ENCODE measurements around the gene PTPRN2.

Gene PTPRN2

DNA sequence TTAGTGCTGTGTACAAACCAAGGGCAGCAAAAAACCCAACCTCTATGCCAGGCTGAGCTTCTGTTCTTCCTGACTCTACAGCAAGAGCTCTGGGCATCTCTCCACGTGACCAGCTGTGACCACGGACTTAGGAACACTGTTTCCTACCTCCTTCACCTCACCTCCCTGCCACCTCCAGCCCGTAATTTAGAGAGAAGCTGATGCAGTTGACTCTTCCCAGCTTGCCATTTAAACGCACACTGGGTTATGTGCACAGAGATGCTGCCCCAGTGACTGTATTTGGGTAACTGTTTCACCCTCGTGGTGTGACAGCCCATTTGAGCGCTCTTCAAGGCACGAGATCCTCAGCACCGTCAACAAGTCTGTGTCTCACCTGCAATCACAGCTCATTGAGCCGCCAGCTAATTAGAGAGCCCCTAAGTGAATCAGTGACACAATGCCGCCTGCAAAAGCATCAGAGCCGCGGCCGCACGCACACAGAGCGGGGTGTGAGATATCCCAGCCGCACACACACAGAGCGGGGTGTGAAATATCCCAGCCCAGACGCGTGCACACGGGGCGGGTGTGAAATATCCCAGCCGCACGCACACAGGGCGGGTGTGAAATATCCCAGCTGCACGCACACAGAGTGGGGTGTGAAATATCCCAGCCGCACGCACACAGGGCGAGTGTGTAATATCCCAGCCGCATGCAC lies 319.7 kb downstream of the PTPRN2 start:
- Histone ChIP-seq H4K91ac (ENCODE audit: low read depth, low read length, poor library complexity) (no peak overlapping the region), H2BK12ac (ENCODE audit: low read length) (no peak overlapping the region), H3K18ac (ENCODE audit: low read length) (peak overlapping the region; percentile 13), H3K4ac (ENCODE audit: low read length) (no peak overlapping the region), H3K4me2 (ENCODE audit: insufficient read depth, low read length, poor library complexity, severe bottlenecking) (no peak overlapping the region), H3K9me3 (replicated peaks in 1 of 2; ENCODE audit: control insufficient read depth in 2 of 2, insufficient read depth in 1 of 2, low read depth in 1 of 2, low read length in 2 of 2) (peaks cover 0 to 12% of the 10 kb centered on the region in 2 donors), H2BK5ac (ENCODE audit: low read length) (no peak overlapping the region), H2AK5ac (ENCODE audit: low read depth, low read length) (no peak overlapping the region), H3K9ac (ENCODE audit: low read depth, low read length, poor library complexity) (no peak overlapping the region), H3K23ac (ENCODE audit: low read depth, low read length, poor library complexity) (no peak overlapping the region), H3K79me1 (ENCODE audit: low read depth, low read length) (peaks cover 3% of the 10 kb centered on the region), H3K36me3 (replicated peaks in 1 of 2; ENCODE audit: control insufficient read depth in 2 of 2, insufficient read depth in 2 of 2, low read length in 2 of 2) (peaks cover 0 to 3% of the 10 kb centered on the region in 2 donors), H3K14ac (ENCODE audit: low read length) (no peak overlapping the region), H2BK15ac (ENCODE audit: low read length) (no peak overlapping the region), H2BK120ac (ENCODE audit: low read depth, low read length) (no peak overlapping the region), H2AFZ (ENCODE audit: low read length) (no peak overlapping the region), H3K27me3 (ENCODE audit: control insufficient read depth in 3 of 3, insufficient read depth in 3 of 3, low read depth in 1 of 3, low read length in 3 of 3) (peaks cover 0 to 3% (median 0%) of the 10 kb centered on the region in 3 experiments), H4K8ac (ENCODE audit: low read depth, low read length) (peak overlapping the region; percentile 19), H3K4me3 (ENCODE audit: low read length in 2 of 2) (no peak overlapping the region), H3K4me1 (ENCODE audit: control insufficient read depth in 2 of 2, insufficient read depth in 1 of 2, low read depth in 1 of 2, low read length in 2 of 2) (peaks cover 0 to 5% of the 10 kb centered on the region in 2 donors), H3K27ac (replicated peaks; ENCODE audit: low read length) (no peak overlapping the region)
- DNase-seq (ENCODE audit: low spot score), result no peak
- WGBS, 2 donors (ENCODE audit: extremely low coverage in 2 of 2, insufficient read length in 2 of 2, insufficient replicate concordance in 1 of 2), result no CpG with 5 or more reads among the region's 29 CpGs

DNA sequence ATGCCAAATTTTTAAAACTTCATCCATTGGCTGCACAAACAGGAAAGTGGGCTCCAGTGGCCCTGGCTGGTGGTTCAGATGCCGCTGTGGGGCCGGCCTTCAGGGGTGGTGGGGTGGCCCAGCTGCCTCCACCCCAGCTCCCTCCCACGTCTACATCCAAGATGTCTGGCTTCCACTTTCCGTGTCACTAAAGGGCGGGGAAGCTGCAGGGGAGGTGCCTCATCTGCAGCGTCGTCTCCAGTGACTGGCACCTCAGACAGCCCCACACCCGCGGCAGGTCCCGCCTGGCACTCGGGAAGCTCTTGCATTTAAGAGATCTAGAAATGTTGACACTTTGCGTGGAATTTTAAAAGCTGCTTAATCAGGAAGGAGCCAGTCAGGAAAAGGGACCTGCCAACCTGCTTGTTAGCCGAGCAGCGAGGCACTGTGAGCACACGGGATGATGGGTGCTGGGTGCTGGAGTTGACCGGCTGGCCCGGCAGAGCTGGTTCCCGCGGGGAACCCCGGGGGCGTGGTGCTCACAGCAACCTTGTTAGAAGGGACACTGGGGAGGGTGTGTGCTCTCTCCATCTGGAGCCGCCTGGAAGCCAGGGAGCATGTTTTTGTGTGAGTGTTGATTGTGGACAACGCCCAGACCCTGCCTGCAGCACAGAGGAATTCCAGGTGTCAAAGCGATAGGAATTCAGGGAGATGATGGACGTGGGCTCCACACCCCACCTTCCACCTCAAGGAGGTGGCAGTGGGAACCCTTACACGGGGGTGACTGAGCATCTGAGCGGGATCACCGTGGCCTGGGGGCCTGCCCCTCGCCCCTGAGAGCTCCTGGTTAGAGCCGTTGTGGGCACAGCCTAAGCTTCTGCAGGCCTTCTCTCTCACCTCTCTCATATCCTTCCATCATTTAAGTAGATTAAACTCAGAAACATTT lies 320.5 kb downstream of the PTPRN2 start:
- Histone ChIP-seq H3K4me1 (ENCODE audit: control insufficient read depth in 2 of 2, insufficient read depth in 1 of 2, low read depth in 1 of 2, low read length in 2 of 2) (peaks cover 0 to 10% of the 10 kb centered on the region in 2 donors), H3K9me3 (replicated peaks in 1 of 2; ENCODE audit: control insufficient read depth in 2 of 2, insufficient read depth in 1 of 2, low read depth in 1 of 2, low read length in 2 of 2) (peaks cover 0 to 20% of the 10 kb centered on the region in 2 donors), H3K79me1 (ENCODE audit: low read depth, low read length) (peaks cover 3% of the 10 kb centered on the region), H3K14ac (ENCODE audit: low read length) (no peak overlapping the region), H3K23ac (ENCODE audit: low read depth, low read length, poor library complexity) (peak overlapping the region; percentile 53), H3K18ac (ENCODE audit: low read length) (no peak overlapping the region), H2BK120ac (ENCODE audit: low read depth, low read length) (no peak overlapping the region), H2BK15ac (ENCODE audit: low read length) (no peak overlapping the region), H2BK12ac (ENCODE audit: low read length) (peak overlapping the region; percentile 70), H3K27ac (replicated peaks; ENCODE audit: low read length) (no peak overlapping the region), H3K4ac (ENCODE audit: low read length) (no peak overlapping the region), H2AFZ (ENCODE audit: low read length) (no peak overlapping the region), H2AK5ac (ENCODE audit: low read depth, low read length) (peak overlapping the region; percentile 27), H3K27me3 (ENCODE audit: control insufficient read depth in 3 of 3, insufficient read depth in 3 of 3, low read depth in 1 of 3, low read length in 3 of 3) (peaks cover 0 to 8% (median 0%) of the 10 kb centered on the region in 3 experiments), H3K36me3 (replicated peaks in 1 of 2; ENCODE audit: control insufficient read depth in 2 of 2, insufficient read depth in 2 of 2, low read length in 2 of 2) (peaks cover 0 to 6% of the 10 kb centered on the region in 2 donors), H3K4me3 (ENCODE audit: low read length in 2 of 2) (no peak overlapping the region), H4K8ac (ENCODE audit: low read depth, low read length) (peak overlapping the region; percentile 82), H3K9ac (ENCODE audit: low read depth, low read length, poor library complexity) (no peak overlapping the region), H3K4me2 (ENCODE audit: insufficient read depth, low read length, poor library complexity, severe bottlenecking) (no peak overlapping the region), H2BK5ac (ENCODE audit: low read length) (no peak overlapping the region), H4K91ac (ENCODE audit: low read depth, low read length, poor library complexity) (no peak overlapping the region)
- no CpG with 5 or more reads among the region's 30 CpGs for WGBS, 2 donors (ENCODE audit: extremely low coverage in 2 of 2, insufficient read length in 2 of 2, insufficient replicate concordance in 1 of 2)
- no peak for DNase-seq (ENCODE audit: low spot score)

- Histone ChIP-seq H3K79me1 (ENCODE audit: low read depth, low read length) (peaks cover 3% of the 10 kb centered on the region), H4K91ac (ENCODE audit: low read depth, low read length, poor library complexity) (no peak overlapping the region), H3K14ac (ENCODE audit: low read length) (no peak overlapping the region), H2BK12ac (ENCODE audit: low read length) (no peak overlapping the region), H3K18ac (ENCODE audit: low read length) (no peak overlapping the region), H2AFZ (ENCODE audit: low read length) (no peak overlapping the region), H2AK5ac (ENCODE audit: low read depth, low read length) (no peak overlapping the region), H3K4me1 (ENCODE audit: control insufficient read depth in 2 of 2, insufficient read depth in 1 of 2, low read depth in 1 of 2, low read length in 2 of 2) (peaks cover 0 to 11% of the 10 kb centered on the region in 2 donors), H4K8ac (ENCODE audit: low read depth, low read length) (no peak overlapping the region), H3K4ac (ENCODE audit: low read length) (no peak overlapping the region), H3K27me3 (ENCODE audit: control insufficient read depth in 3 of 3, insufficient read depth in 3 of 3, low read depth in 1 of 3, low read length in 3 of 3) (peaks cover 0 to 8% (median 0%) of the 10 kb centered on the region in 3 experiments), H3K4me2 (ENCODE audit: insufficient read depth, low read length, poor library complexity, severe bottlenecking) (no peak overlapping the region), H3K23ac (ENCODE audit: low read depth, low read length, poor library complexity) (no peak overlapping the region), H2BK120ac (ENCODE audit: low read depth, low read length) (no peak overlapping the region), H3K9me3 (replicated peaks in 1 of 2; ENCODE audit: control insufficient read depth in 2 of 2, insufficient read depth in 1 of 2, low read depth in 1 of 2, low read length in 2 of 2) (peaks cover 0 to 21% of the 10 kb centered on the region in 2 donors), H3K9ac (ENCODE audit: low read depth, low read length, poor library complexity) (no peak overlapping the region), H2BK5ac (ENCODE audit: low read length) (no peak overlapping the region), H3K27ac (replicated peaks; ENCODE audit: low read length) (no peak overlapping the region), H3K36me3 (replicated peaks in 1 of 2; ENCODE audit: control insufficient read depth in 2 of 2, insufficient read depth in 2 of 2, low read length in 2 of 2) (peaks cover 0 to 6% of the 10 kb centered on the region in 2 donors), H2BK15ac (ENCODE audit: low read length) (no peak overlapping the region), H3K4me3 (ENCODE audit: low read length in 2 of 2) (peak overlapping the region in 1 of 2 donors; percentile 25)
- no CpG with 5 or more reads among the region's 12 CpGs for WGBS, 2 donors (ENCODE audit: extremely low coverage in 2 of 2, insufficient read length in 2 of 2, insufficient replicate concordance in 1 of 2)
- no peak for DNase-seq (ENCODE audit: low spot score)
Measured at GRCh38 chr7:158266426-158266816, 321.2 kb downstream of the PTPRN2 start.

- Histone ChIP-seq H3K23ac (ENCODE audit: low read depth, low read length, poor library complexity) (no peak overlapping the region), H3K4ac (ENCODE audit: low read length) (no peak overlapping the region), H2AK5ac (ENCODE audit: low read depth, low read length) (peak overlapping the region; percentile 82), H3K18ac (ENCODE audit: low read length) (peak overlapping the region; percentile 19), H3K27ac (replicated peaks; ENCODE audit: low read length) (no peak overlapping the region), H4K91ac (ENCODE audit: low read depth, low read length, poor library complexity) (no peak overlapping the region), H2BK15ac (ENCODE audit: low read length) (no peak overlapping the region), H3K4me2 (ENCODE audit: insufficient read depth, low read length, poor library complexity, severe bottlenecking) (no peak overlapping the region), H4K8ac (ENCODE audit: low read depth, low read length) (no peak overlapping the region), H2AFZ (ENCODE audit: low read length) (no peak overlapping the region), H3K4me1 (ENCODE audit: control insufficient read depth in 2 of 2, insufficient read depth in 1 of 2, low read depth in 1 of 2, low read length in 2 of 2) (peaks cover 0 to 14% of the 10 kb centered on the region in 2 donors), H3K9ac (ENCODE audit: low read depth, low read length, poor library complexity) (no peak overlapping the region), H3K36me3 (replicated peaks in 1 of 2; ENCODE audit: control insufficient read depth in 2 of 2, insufficient read depth in 2 of 2, low read length in 2 of 2) (peaks cover 0 to 6% of the 10 kb centered on the region in 2 donors), H2BK120ac (ENCODE audit: low read depth, low read length) (no peak overlapping the region), H2BK12ac (ENCODE audit: low read length) (no peak overlapping the region), H3K27me3 (ENCODE audit: control insufficient read depth in 3 of 3, insufficient read depth in 3 of 3, low read depth in 1 of 3, low read length in 3 of 3) (peaks cover 0 to 8% (median 0%) of the 10 kb centered on the region in 3 experiments), H3K14ac (ENCODE audit: low read length) (no peak overlapping the region), H3K79me1 (ENCODE audit: low read depth, low read length) (peaks cover 3% of the 10 kb centered on the region), H3K4me3 (ENCODE audit: low read length in 2 of 2) (no peak overlapping the region), H3K9me3 (replicated peaks in 1 of 2; ENCODE audit: control insufficient read depth in 2 of 2, insufficient read depth in 1 of 2, low read depth in 1 of 2, low read length in 2 of 2) (peaks cover 0 to 23% of the 10 kb centered on the region in 2 donors), H2BK5ac (ENCODE audit: low read length) (no peak overlapping the region)
- WGBS, 2 donors (ENCODE audit: extremely low coverage in 2 of 2, insufficient read length in 2 of 2, insufficient replicate concordance in 1 of 2), result no CpG with 5 or more reads among the region's 11 CpGs
- no peak for DNase-seq (ENCODE audit: low spot score)
Measured at GRCh38 chr7:158265743-158266080, 321.9 kb downstream of the PTPRN2 start.
